NCI-H446 (cell line): ENCODE data around the gene GALM.
"Not testable (repeated sequence)": the region's sequence is repeated elsewhere in the genome, so short reads cannot be mapped to it uniquely, and the experiment has no call there.

ENCODE experiments used
- DNase-seq, 2 experiments: peaks; one replicate each; lab custom pipeline; 2025; lab: John Stamatoyannopoulos, UW

Gene GALM

DNA sequence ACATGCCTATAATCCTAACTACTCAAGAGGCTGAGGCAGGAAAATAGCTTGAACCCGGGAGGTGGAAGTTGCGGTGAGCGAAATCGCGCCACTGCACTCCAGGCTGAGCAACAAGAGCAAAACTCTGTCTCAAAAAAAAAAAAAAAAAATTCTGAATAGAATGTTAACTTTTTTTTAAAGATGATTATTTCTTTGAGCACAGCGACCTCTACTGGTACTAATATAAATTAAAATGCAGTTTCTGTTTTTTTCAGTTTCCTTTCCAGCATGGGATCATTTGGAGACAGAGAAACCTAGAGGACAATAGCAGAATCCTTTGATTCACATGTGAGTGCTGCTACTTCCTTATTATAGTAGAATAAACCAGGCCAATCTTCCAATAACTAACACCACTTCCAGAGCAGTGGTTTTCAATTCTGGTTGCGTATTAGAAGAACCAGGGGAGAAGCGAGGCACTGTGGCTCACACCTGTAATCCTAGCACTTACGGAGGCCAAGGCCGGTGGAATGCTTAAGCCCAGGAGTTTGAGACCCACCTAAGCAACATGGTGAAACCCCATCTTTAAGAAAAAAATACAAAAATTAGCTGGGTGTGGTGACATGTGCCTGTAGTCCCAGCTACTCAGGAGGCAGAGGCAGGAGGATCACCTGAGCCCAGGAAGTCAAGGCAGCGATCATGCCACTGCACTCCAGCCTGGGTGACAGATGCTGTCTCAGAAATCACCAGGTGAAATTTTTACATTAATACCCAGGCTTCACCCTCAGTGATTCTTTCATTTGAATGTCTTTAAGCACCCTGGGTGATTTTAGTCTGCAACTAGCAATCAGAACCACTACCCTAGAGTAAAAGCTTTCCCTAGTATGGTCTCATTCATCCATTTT is 75.2 kb downstream of the GALM start:
- peak in 1 of 2 experiments; percentile 48 for DNase-seq

DNA sequence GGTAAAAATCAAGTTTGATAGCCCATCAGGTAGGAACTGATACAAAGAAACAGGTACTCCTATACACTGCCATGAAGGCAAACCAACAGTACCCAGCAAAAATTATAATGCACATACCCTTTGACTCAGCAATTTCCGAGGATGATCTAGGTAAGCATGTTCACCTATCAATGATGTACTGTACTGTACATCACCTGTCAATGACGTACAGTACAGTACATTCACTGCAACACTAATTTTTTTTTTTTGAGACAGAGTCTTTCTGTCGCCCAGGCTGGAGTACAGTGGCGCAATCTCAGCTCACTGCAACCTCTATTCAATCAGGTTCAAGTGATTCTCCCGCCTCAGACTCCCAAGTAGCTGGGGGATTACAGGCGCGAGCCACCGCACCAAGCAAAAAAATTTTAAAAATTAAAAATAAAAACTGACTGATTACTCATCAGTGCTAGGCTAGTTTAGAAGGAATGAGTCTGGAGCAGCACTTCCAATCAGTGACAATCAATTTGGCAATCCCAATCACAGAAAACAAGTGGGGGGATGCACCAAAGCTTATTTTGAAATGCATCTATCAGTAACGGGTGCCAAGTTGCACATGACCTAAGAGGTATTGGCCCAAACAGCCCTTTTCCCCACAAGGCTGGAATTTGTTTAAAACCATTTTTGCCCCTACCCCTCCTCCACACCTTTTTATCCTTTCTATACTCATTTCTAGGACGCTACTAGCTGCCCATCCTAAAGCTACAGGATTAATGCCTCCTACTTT is 77.1 kb downstream of the GALM start:
- DNase-seq: no peak

DNA sequence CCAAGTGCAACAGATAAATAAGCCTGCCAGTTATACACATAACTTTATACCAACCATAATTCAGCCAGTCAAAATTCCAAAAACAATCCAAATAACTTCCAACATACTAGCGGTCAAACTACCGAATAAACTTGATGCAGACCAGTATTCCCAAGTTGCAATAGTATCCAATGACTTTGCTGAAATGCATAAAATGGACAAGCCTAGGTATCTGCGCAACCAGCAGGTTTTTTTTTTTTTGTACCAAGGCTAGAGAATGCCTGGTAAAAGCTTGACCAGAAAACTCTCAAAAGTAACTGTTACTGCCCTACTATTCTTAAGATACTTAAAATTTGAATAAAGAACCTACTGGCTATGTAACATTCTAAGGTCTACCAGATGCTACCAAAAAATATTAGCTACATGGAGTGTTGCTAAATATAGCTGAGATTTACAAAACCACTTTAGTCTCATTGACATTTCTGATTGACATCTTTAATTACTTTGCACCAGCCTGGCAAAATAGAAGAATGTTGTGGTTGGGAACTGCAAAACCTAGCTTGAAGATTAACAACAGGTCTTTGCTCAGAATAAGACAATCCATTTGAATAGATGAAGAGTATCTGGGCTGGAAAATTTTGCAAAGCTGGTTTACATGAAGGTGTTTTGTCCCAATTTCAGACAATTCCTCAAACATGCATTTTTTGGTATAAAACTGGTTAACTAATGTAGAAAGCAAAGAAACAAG is 77.9 kb downstream of the GALM start:
- no peak for DNase-seq

DNA sequence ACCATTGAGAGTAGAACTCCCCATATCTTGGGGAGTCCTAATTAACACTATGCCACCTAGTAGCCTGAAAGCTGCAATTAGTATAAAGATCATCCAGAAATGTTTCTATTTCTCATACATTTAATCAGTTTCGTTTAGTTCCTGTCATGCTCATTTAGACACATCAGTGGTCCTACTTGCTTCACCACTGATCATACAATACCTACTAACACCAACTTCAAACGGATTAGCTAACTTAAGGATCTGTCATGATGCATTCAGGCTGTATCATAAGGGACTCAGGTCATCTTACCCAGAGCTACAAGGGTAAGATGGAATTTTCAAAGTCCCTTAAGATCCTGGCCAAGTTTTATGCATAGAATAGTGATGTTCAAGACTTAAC is 78.5 kb downstream of the GALM start:
- DNase-seq: no peak

DNA sequence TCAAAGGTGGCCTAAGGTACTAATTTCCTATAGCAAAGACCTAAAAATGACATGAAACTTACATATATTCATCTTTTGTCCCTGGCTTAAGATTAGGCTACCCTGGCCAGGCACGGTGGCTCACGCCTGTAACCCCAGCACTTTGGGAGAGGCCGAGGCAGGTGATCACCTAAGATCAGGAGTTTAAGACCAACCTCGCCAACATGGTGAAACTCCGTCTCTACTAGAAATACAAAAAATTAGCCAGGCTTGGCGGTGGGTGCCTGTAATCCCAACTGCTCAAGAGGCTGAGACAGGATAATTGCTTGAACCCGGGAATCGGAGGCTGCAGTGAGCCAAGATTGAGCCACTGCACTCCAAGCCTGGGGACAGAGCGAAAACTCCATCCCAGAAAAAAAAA is 79.4 kb downstream of the GALM start:
- DNase-seq: no peak

DNA sequence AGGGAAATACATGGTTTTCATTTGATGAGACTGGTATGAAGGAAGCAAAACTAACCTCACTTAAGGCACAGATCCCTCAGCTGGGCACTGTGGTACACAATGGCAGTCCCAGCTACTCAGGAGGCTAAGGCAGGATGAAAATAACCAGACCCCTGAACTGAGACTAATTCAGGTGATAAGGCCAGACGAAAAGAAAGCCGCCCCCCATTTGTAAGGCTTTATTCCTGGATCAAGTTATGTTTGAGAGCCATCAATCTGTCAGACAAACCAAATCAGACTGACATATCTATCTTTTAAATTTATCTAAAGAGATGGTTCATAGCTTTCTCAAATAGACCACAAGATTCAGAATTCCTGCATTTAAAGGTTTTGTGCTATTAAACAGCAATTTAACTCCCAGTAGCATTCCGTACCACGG is 81.1 kb downstream of the GALM start:
- no peak for DNase-seq

DNA sequence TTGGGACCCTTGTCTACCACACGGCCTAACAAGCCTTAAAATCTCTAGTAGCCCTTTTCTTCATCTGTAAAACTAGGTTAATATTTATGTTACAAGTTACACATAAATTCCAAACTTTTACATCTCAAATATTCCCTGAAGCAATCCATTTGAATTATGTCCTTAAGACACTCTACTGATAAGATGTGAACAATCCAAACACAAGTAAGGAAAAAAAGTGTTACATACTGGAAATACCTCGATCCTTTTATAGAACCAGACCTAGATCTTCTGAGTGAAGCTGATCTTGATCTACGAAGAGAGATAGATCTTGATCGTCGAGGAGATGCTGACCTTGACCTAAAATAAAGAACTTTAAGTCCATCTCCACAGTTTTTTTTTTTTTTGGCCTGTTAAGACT is 81.9 kb downstream of the GALM start:
- DNase-seq: no peak

DNA sequence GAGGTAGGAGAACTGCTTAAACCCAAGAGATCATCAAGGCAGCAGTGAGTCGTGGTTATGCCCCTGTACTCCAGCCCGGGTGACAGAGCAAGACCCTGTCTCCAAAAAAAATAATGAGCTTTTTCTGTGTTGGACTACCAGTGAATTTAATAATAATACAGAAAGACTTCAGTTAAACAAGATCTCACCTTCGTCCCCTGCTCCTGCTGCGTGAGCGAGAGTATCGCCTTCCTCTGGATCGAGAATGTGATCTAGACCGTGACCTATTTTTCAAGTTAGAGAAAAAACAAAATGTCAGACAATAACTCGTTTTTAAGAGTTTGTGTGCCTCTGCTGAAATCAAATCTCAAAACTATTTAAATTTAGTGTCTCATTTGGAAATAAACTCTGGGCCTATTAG is 82.5 kb downstream of the GALM start:
- no peak for DNase-seq

DNA sequence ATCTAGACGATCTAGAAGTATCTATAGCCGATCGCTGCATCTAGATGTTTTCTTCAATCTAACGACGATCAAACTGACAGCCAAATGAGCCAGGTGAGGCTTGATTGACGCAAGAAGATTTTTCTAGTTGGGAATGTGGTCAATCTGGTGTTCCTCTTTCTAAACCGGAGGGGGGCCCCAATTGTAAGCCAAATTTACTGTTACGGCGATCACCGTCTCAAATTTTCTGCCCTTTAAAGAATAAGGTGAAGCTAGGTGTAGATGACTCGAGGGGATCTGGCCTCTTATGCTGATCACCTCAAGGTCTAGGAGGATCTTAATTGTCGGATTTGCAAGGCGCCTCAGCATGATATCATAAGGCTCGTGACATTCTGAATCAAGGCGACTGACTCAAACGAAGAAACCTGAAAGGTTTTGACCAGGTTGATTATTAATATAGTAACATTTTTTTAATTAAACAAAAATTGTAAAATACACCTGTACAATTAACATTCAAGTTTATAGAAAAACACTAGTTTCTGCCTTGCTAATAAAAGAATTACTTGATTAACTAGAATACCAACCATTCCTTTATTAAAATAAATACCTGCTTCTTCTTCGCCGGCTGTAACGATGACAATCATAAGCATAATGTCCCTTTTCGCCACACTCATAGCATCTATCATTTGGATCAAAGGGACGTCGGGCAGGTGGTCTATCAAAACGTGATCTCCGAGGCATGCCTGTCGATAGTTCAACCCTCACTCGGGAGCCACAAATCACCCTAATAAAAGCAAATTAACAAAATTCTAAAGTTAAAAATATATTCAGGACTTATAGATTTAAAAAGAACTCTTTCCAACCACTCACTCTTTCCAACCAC is 83.3 kb downstream of the GALM start:
- no peak for DNase-seq

DNA sequence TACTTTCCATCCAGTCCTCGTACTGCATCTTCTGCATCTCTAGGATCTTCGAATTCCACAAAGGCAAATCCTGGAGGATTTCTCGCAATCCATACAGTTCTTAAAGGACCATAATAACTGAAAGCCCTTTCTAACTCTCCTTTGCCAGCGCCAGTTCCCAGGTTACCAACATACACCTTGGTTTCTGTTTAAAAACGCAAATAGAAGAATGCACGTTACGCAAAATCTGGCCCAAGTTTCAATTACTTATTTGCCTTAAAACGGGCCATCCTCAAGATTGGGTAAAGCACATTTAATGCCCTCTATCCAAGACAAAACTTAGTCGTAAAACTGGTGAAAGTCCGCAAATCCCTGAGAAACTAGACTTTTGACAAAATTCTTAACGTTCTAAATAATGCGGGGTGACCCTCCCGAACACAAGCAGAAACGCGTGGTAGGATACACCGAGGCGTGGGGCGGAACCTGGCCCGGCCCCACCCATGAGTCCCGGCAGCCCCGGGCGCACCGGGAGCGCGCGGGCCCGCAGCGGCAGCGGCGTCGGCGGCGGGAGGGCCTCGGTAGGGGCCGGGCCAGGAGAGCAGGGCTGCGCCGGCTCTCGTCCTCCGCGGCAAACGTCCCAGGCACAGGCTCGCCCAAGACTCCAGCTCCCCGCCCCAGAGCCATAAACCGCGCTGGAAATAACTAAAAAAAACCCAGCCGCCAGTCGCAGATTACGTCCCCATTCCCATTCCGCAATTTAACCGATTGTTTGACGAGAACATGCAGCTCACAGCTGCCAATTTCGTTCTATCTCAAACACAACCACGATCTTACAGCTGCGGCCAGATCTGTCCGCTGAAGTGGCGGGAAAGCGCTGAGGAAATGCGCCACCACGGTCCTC is 84.3 kb downstream of the GALM start:
- peak in 1 of 2 experiments; percentile 58 for DNase-seq

DNA sequence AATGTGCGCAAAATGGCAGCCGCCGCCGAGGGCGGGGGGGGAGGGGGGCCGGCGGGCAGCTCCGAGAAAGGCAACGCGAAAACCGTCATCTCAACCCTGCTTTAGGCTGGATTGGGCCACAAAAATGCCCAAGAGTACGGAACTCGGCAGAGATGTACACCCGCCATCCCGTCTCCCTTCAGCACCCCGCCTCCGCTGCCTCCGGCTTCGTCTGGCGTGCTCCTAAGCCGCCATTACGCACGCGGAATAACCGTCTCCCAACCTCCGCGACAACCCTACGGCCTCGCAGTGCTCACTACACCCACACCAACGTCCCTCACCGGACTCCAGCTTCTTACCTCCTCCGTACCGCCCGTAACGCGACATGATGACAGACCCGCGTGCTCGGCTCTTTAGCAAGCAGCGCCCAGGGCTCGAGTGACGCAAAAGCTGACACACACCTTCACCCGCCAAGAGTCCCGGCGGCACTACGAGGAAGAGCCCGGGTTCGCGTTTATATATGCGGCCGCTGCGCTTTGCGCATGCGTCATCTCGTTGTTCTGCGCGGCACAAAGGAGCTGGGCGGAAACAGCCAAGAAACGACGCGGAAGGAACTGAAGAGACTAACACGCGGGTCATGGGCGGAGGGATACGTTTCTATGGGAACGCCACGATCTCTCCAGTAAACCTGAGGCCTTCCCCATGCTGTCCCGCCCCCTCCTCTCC is 85.1 kb downstream of the GALM start, which contains the start of gene SRSF7:
TSS of gene SRSF7 (minus strand) at position 471 of the 705 bp plus-strand sequence. CDS start at position 366, 105 bp downstream.
- peak; percentile 97 to 99 for DNase-seq

DNA sequence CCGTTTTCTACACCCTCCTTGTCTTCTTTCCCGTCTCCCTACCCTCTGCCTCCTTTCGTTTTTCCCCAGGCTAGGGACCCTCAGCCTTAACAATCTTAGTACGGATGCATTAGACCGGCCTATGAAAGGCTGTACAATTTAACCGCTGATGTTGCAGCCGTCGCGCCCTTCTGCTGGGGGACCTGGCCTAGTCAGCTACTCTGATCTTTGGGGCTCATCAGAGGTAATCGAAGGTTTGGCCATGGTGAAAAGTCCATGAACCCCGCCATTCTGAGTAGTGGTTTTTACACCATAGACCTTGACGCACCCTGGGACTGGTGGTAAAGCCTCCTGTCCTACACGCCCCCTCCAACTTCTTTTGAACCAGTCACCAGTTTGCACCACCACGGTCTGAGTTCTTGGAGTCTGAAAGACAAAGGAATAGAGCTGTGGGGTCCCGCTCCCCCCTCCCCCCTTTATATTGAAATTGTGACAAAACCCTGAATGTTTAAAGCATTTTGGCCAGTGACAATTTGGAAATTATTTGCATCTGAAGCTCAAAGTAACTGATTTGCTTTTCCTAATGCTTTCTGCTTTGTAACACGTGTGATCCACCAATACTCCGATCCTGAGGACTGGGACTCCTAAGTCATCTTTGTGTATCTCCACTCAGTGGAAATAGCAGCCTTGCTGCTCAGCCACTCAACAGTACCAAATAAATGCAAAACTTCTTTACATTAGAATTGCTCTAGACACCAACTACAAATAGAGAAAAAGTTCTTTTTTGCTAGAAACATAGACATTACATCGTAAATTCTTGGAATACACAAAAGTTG is 85.9 kb downstream of the GALM start:
- DNase-seq: no peak

DNA sequence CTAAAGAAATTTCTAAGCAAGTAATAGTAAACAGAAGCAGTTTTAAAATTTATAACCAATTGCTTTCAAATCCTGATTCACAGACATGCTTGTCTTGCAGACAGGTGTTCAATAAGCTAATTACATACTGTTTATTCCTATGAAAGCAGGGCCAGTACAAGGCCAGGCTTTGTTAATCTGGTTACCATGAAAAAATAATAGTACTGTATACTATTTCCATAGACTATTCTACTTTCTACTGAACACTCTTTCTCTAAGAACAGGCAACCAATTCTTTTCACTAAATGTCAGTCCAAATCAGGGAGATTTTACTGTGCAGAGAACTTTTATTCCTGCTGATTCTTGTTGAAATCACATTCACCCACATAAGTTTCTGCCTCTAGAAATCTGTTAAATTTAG is 88.1 kb downstream of the GALM start:
- no peak for DNase-seq

DNA sequence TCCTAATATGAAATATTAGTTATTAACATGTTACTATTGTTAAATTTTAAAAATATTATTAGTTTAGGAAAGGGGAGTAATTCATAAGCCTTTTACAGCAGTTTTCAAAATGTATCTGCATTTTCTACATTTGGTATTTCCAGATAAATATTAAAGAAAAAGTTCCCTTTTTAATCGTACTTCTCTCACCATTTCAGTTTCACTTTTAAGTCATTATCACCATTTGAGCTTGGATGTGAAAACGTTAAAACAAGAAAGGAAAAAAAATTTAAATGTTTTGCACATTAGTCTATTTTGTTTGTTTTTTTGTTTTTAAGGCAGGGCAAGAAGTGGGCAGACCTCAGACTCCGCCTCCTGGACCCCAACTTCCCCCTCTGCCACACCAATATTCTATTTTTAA is 88.6 kb downstream of the GALM start:
- DNase-seq: no peak

DNA sequence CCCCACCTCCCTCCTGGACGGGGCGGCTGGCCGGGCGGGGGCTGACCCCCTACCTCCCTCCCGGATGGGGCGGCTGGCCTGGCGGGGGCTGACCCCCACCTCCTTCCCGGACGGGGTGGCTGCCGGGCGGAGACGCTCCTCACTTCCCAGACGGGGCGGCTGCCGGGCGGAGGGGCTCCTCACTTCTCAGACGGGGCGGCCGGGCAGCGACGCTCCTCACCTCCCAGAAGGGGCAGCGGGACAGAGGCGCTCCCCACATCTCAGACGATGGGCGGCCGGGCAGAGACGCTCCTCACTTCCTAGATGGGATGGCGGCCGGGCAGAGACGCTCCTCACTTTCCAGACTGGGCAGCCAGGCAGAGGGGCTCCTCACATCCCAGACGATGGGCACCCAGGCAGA is 90.0 kb downstream of the GALM start:
- not testable (repeated sequence) for DNase-seq

DNA sequence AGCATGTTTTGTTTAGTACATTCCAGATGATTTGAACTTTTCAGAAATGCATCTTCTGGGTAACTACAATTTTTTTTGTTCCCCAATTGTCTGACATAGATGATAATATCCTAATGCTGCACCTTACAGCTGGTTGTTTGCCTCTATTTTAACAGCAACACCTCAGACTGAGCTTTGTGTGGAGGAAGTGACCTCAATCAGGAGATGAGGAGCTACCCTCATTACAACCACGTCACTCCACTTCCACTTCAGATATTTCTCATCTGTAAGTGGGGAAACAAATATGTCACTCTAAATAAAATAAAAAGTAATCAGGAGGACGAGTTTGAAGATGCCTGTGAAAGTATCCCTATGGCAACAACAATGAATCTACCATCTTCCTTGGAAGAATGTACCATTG is 97.3 kb downstream of the GALM start:
- no peak for DNase-seq

DNA sequence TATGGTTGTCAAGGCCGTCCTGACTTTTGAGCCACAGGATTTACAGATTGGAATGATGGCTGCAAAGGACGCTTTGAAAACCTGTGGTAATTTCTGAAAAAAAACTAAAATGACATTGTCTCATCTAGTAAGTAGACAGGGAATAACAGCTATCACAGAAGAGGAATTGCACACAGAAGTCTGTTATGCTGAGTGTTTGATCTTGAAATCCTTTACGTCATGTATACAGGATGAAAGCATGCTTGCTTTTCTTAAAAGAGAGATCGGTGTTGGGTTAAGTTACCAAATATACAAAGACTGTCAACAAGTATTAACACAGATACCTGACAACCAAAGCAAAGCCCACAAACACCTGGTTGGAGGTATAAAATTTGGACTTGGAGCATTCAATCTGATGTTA is 97.8 kb downstream of the GALM start:
- DNase-seq: no peak

DNA sequence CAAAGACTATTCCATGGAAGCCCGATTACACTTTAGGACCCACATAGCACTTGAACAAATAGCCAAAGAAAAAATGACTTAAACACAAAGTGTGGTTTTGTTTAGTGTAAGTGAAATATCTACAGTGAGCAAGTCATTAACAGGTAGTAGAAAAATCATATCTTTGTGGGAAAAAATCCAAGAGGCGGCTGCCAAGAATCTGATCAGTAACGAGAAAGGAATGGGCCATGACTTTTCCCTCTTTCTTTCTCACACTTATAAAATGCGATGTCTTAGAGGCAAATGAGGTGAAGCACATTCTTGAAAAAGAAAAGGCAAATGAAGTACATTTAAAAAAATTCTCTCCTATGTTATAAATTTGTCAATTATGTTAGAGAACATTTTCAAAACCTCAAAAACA is 99.2 kb downstream of the GALM start:
- no peak for DNase-seq

DNA sequence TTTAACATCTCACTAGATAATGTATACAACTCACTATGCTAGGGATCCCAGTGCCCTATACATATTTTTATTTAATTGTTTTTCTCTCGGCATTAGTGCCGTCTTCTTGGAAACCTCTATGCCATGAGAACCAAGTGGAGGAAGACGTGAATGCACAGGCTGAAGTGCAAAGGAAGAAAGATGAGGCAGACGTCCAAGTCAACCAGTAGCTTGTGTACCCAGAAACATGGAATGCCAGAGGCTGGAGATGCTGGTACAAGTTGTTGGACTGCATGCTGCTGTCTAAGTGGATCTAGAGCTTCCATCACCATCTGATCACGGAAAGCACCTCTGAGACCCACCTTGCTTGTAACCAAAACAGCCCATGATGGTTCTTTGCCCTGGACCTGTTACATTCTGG is 99.6 kb downstream of the GALM start:
- no peak for DNase-seq
